ENCODE results near the gene LDAF1. TPM values are rescaled to one million over a fixed set of nuclear protein-coding genes. Genes with fewer than 3 reads are reported as not detected.
"Not testable (repeated sequence)": the region's sequence is repeated elsewhere in the genome, so short reads cannot be mapped to it uniquely, and the experiment has no call there.

Gene LDAF1
- total and polyA plus RNA-seq, 2 donors (not counting 1 experiment from before 2014, with no cell fraction given), result 36.3 to 123 TPM

DNA sequence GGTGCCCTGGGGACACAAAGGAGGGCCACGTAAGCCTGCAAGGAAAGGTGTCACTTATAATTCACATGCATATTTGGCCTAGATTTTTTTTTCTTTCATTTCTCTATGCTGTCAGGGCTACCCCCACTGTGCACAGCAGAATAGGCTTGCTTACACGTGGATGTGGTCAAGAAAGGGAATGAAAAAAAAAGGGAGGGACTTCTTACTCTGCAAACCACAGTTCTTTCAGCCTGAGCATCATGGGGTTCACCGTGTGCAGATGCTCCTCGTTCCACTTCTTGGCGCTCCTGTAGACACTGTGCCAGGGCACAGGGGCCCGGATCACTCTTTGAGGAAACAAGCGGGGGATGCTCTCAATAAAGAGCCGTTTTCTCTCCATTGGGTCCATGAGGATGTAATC is 24.4 kb upstream of the LDAF1 start:
- TF ChIP-seq, protein P1, sequence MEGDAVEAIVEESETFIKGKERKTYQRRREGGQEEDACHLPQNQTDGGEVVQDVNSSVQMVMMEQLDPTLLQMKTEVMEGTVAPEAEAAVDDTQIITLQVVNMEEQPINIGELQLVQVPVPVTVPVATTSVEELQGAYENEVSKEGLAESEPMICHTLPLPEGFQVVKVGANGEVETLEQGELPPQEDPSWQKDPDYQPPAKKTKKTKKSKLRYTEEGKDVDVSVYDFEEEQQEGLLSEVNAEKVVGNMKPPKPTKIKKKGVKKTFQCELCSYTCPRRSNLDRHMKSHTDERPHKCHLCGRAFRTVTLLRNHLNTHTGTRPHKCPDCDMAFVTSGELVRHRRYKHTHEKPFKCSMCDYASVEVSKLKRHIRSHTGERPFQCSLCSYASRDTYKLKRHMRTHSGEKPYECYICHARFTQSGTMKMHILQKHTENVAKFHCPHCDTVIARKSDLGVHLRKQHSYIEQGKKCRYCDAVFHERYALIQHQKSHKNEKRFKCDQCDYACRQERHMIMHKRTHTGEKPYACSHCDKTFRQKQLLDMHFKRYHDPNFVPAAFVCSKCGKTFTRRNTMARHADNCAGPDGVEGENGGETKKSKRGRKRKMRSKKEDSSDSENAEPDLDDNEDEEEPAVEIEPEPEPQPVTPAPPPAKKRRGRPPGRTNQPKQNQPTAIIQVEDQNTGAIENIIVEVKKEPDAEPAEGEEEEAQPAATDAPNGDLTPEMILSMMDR (conservative IDR thresholded peaks at IDR 0.05 in 1 of 2, IDR thresholded peaks at IDR 0.05 in 1 of 2; ENCODE audit: low read depth in 1 of 2, low read length in 2 of 2), result no peak
- TF ChIP-seq EZH2 (IDR thresholded peaks at IDR 0.05; ENCODE audit: low read length, missing control alignments), result no peak
- no peak overlapping the region for H3K9ac ChIP-seq (ENCODE audit: insufficient read depth, low read length)

DNA sequence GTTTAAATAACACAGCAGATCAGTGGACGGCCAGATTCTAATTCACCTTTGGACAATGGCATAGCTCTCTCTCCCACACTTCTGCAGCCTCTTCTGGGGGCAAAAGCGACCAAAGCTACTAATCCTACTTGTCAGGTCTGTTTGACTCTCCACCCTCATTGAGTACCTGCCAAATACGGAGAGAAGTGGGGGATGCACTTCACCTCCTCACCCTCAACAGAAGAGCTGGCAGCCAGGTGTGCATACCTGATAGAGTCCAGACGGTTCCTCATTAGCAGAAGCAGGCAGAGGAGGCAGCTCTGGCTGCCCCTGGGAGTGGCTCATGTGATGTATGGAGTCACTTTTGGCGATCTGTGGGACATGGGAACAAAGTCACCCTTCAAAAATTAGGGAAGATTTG is 12.7 kb upstream of the LDAF1 start:
- no peaks in the 10 kb centered on the region for H3K27me3 ChIP-seq (ENCODE audit: control insufficient read depth, insufficient read depth, low read length)
- H3K9me3 ChIP-seq (ENCODE audit: control insufficient read depth, insufficient read depth, low read depth, low read length), result no peaks in the 10 kb centered on the region
- no peak overlapping the region for H3K27ac ChIP-seq (ENCODE audit: insufficient read depth, low read length)
- no peak overlapping the region for H2AFZ ChIP-seq (ENCODE audit: low read length)
- H3K79me2 ChIP-seq (ENCODE audit: control insufficient read depth, insufficient read depth, low read length), result no peaks in the 10 kb centered on the region
- no peak for TF ChIP-seq EZH2 (IDR thresholded peaks at IDR 0.05; ENCODE audit: low read length, missing control alignments)
- TF ChIP-seq, protein P1 (conservative IDR thresholded peaks at IDR 0.05 in 1 of 2, IDR thresholded peaks at IDR 0.05 in 1 of 2; ENCODE audit: low read depth in 1 of 2, low read length in 2 of 2), result no peak
- no peak overlapping the region for H3K9ac ChIP-seq (ENCODE audit: insufficient read depth, low read length)
- H3K36me3 ChIP-seq (ENCODE audit: control insufficient read depth, insufficient read depth, low read length), result no peaks in the 10 kb centered on the region
- no peaks in the 10 kb centered on the region for H4K20me1 ChIP-seq (ENCODE audit: control insufficient read depth, extremely low read depth, insufficient read depth, low read length)
- no peaks in the 10 kb centered on the region for H3K4me1 ChIP-seq (ENCODE audit: control insufficient read depth, extremely low read depth, insufficient read depth, low read length)
- no peak for DNase-seq (ENCODE audit: low read depth in 2 of 2)
- H3K4me2 ChIP-seq (ENCODE audit: extremely low read depth, insufficient read depth, low read length), result no peak overlapping the region
- H3K4me3 ChIP-seq (replicated peaks in 1 of 4; ENCODE audit: control extremely low read depth in 1 of 4, insufficient read depth in 1 of 4, low read depth in 3 of 4, low read length in 4 of 4), result no peak overlapping the region

More for the DNA sequence above, 24.4 kb upstream of the LDAF1 start:
- H3K4me3 ChIP-seq (replicated peaks in 1 of 4; ENCODE audit: control extremely low read depth in 1 of 4, insufficient read depth in 1 of 4, low read depth in 3 of 4, low read length in 4 of 4), result no peak overlapping the region
- H3K27ac ChIP-seq (ENCODE audit: insufficient read depth, low read length), result no peak overlapping the region
- H3K79me2 ChIP-seq (ENCODE audit: control insufficient read depth, insufficient read depth, low read length), result no peaks in the 10 kb centered on the region
- no peaks in the 10 kb centered on the region for H4K20me1 ChIP-seq (ENCODE audit: control insufficient read depth, extremely low read depth, insufficient read depth, low read length)
- peaks cover 7% of the 10 kb centered on the region for H3K27me3 ChIP-seq (ENCODE audit: control insufficient read depth, insufficient read depth, low read length)
- H3K4me2 ChIP-seq (ENCODE audit: extremely low read depth, insufficient read depth, low read length), result no peak overlapping the region
- H3K9me3 ChIP-seq (ENCODE audit: control insufficient read depth, insufficient read depth, low read depth, low read length), result no peaks in the 10 kb centered on the region
- DNase-seq (ENCODE audit: low read depth in 2 of 2), result no peak
- no peaks in the 10 kb centered on the region for H3K4me1 ChIP-seq (ENCODE audit: control insufficient read depth, extremely low read depth, insufficient read depth, low read length)
- H3K36me3 ChIP-seq (ENCODE audit: control insufficient read depth, insufficient read depth, low read length), result no peaks in the 10 kb centered on the region
- H2AFZ ChIP-seq (ENCODE audit: low read length), result no peak overlapping the region

DNA sequence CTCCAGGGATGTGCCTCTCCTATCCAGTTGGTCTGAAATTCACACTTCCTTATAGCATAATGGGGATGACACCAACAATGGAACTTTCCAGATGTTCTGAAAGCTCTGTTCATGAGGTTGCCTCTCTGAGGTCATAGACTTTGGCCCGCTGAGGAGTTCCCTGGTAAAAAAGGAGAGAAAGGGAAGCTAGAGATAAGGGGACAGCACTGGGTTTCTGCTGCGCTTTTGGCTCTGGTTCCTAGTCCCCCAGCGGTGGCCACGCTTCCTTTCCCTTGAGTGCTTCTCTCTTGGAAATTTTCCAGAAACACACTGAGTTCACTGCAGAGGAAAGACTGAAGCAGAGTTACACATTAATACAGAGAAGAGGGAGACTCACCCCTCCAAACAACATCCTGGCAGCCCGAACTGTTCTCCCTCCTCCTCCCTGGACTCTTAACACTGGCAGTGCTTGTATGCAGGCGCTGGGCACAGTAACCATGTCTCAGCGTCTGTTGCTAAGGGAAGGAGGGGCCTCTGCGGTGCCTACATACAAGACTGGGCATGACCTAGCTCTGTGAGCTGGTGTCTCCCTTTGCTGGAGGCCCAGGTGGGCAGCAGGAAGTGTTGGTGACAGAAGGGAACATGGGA is 8.0 kb upstream of the LDAF1 start, which contains the start of gene DNAH3:
TSS of gene DNAH3 (minus strand) at position 472 of the 627 bp plus-strand sequence. CDS start 527 bp downstream, outside the sequence.
- DNase-seq (ENCODE audit: low read depth in 2 of 2), result no peak
- TF ChIP-seq EZH2 (IDR thresholded peaks at IDR 0.05; ENCODE audit: low read length, missing control alignments), result no peak
- TF ChIP-seq, protein P1 (conservative IDR thresholded peaks at IDR 0.05 in 1 of 2, IDR thresholded peaks at IDR 0.05 in 1 of 2; ENCODE audit: low read depth in 1 of 2, low read length in 2 of 2), result no peak
- no peak within 1 kb of the TSS for H3K4me2 ChIP-seq (ENCODE audit: extremely low read depth, insufficient read depth, low read length)
- H3K79me2 ChIP-seq (ENCODE audit: control insufficient read depth, insufficient read depth, low read length), result no peaks in the 10 kb centered on the region
- H3K9me3 ChIP-seq (ENCODE audit: control insufficient read depth, insufficient read depth, low read depth, low read length), result no peaks in the 10 kb centered on the region
- H3K27ac ChIP-seq (ENCODE audit: insufficient read depth, low read length), result no peak within 1 kb of the TSS
- H3K36me3 ChIP-seq (ENCODE audit: control insufficient read depth, insufficient read depth, low read length), result no peaks in the 10 kb centered on the region
- H3K9ac ChIP-seq (ENCODE audit: insufficient read depth, low read length), result no peak within 1 kb of the TSS
- no peaks in the 10 kb centered on the region for H3K4me1 ChIP-seq (ENCODE audit: control insufficient read depth, extremely low read depth, insufficient read depth, low read length)
- H2AFZ ChIP-seq (ENCODE audit: low read length), result no peak within 1 kb of the TSS
- no peaks in the 10 kb centered on the region for H3K27me3 ChIP-seq (ENCODE audit: control insufficient read depth, insufficient read depth, low read length)
- H4K20me1 ChIP-seq (ENCODE audit: control insufficient read depth, extremely low read depth, insufficient read depth, low read length), result no peaks in the 10 kb centered on the region
- no peak within 1 kb of the TSS for H3K4me3 ChIP-seq (replicated peaks in 1 of 4; ENCODE audit: control extremely low read depth in 1 of 4, insufficient read depth in 1 of 4, low read depth in 3 of 4, low read length in 4 of 4)

DNA sequence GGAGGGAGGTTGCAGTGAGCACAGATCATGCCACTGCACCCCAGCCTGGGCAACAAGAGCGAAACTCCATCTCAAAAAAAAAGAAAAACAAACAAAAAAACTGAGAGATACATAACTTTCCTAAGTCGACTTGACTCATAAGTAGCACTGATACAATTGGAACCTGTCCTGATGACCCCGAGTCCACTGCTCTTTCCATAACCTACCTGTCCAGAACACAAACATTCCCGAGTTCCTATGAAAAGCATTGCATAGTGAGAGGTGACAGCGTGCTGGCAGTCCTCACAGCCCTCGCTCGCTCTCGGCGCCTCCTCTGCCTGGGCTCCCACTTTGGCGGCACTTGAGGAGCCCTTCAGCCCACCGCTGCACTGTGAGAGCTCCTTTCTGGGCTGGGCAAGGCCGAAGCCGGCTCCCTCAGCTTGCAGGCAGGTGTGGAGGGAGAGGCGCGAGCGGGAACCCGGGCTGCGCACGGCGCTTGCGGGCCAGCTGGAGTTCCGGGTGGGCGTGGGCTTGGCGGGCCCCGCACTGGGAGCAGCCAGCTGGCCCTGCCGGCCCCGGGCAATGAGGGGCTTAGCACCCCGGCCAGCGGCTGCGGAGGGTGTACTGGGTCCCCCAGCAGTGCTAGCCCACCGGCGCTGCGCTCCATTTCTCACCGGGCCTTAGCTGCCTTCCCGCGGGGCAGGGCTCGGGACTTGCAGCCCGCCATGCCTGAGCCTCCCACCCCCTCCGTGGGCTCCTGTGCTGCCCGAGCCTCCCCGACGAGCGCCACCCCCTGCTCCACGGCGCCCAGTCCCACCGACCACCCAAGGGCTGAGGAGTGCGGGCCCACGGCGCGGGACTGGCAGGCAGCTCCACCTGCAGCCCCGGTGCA is 6.1 kb upstream of the LDAF1 start:
- H3K27me3 ChIP-seq (ENCODE audit: control insufficient read depth, insufficient read depth, low read length); H2AFZ ChIP-seq (ENCODE audit: low read length); H3K36me3 ChIP-seq (ENCODE audit: control insufficient read depth, insufficient read depth, low read length); H4K20me1 ChIP-seq (ENCODE audit: control insufficient read depth, extremely low read depth, insufficient read depth, low read length); H3K9ac ChIP-seq (ENCODE audit: insufficient read depth, low read length); DNase-seq (ENCODE audit: low read depth in 2 of 2); H3K27ac ChIP-seq (ENCODE audit: insufficient read depth, low read length); H3K9me3 ChIP-seq (ENCODE audit: control insufficient read depth, insufficient read depth, low read depth, low read length); H3K4me1 ChIP-seq (ENCODE audit: control insufficient read depth, extremely low read depth, insufficient read depth, low read length); H3K4me3 ChIP-seq (replicated peaks in 1 of 4; ENCODE audit: control extremely low read depth in 1 of 4, insufficient read depth in 1 of 4, low read depth in 3 of 4, low read length in 4 of 4); H3K79me2 ChIP-seq (ENCODE audit: control insufficient read depth, insufficient read depth, low read length); H3K4me2 ChIP-seq (ENCODE audit: extremely low read depth, insufficient read depth, low read length): not testable (repeated sequence)
